Left lung (tissue), 10 donors: ENCODE measurements around the gene BCS1L. TPM values are rescaled to one million over a fixed set of nuclear protein-coding genes. Genes with fewer than 3 reads are reported as not detected.

Experiments
- ATAC-seq: fragments of 200-7000 bp; cut with Tn5 transposase; one replicate; pipeline ENCODE4 v1.9.1; 2020; ENCODE audit warnings: moderate library complexity
- DNase-seq, 4 donors: peaks; one replicate each; pipeline ENCODE4 v3.0.0-alpha.2; 2013 to 2020
- H3K27ac ChIP-seq, 2 donors: fragments of 200-600 bp; sonication (generic) in 1 of 2; one replicate each; pipeline versions ENCODE4 v1.5.0 to v1.8.0; 2020 to 2021
- H3K27me3 ChIP-seq, 2 donors: fragments of 200-600 bp; sonication (generic) in 1 of 2; one replicate each; pipeline versions ENCODE4 v1.5.0 to v1.8.0; 2020 to 2021
- H3K36me3 ChIP-seq, 2 donors: fragments of 200-600 bp; sonication (generic) in 1 of 2; one replicate each; pipeline versions ENCODE4 v1.5.0 to v1.8.0; 2020 to 2021
- H3K4me1 ChIP-seq, 2 donors: fragments of 200-600 bp; one replicate each; pipeline ENCODE4 v1.8.0; 2021
- H3K4me3 ChIP-seq, 2 donors: fragments of 200-600 bp; sonication (generic) in 1 of 2; one replicate each; pipeline versions ENCODE4 v1.5.0 to v1.8.0; 2020 to 2021; ENCODE audit warnings: mild to moderate bottlenecking in 1 of 2
- H3K9me3 ChIP-seq, 2 donors: fragments of 200-600 bp; sonication (generic) in 1 of 2; one replicate each; pipeline versions ENCODE4 v1.5.0 to v1.8.0; 2020 to 2021
- intact Hi-C, 2 donors: fragments of 100-400 bp; cut with DNase I; formaldehyde crosslinking; loops; one replicate each; pipeline versions ENCODE4 v1.11.2 to v1.14.2; 2022
- polyA plus RNA-seq, 6 donors: library from polyadenylated mRNA; unstranded; fragments of 120-200 nt; gene quantifications; one replicate each; pipeline ENCODE4 v1.2.1, GENCODE V29; 2013; ENCODE audit not compliant: insufficient read length in 6 of 6
- total RNA-seq, 2 donors: library from RNA; stranded (reverse); fragmentation: NEBNext Ultra II Directional; extraction: Animal tissue kit (Norgen Biotek cat#: 25700); gene quantifications; one replicate each; pipeline ENCODE4 v1.2.1, GENCODE V29; 2021
- TF ChIP-seq, protein P1 (sequence below), 2 donors: fragments of 200-600 bp; sonication (generic) in 1 of 2; IDR thresholded peaks; one replicate each; pipeline versions ENCODE4 v1.5.0 to v1.8.0; 2021; ENCODE audit warnings: antibody characterized with exemption in 2 of 2
- donor health status: DM: no; HTN: yes; CAD: no.
- donor health status: DM: no; HTN: no; CAD: no.

Gene BCS1L
- total and polyA plus RNA-seq, 8 donors, result 27.1 to 59.6 (median 53.2) TPM

DNA sequence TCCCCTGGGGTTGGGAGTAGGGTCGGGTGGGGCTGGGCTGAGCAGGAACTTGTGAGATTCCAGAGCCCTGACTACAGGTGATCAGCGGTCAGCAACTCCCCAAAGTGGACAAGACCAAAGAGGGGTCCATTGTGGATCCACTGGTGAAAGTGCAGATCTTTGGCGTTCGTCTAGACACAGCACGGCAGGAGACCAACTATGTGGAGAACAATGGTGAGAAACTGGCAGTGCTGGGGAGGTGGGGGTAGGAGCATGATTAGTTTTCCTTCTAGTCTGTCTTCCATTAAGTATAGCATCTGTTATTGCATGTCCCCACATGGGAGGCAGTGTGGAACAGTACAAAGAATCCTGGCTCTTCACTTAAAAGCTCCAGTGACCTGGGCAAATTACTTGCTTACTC is 23.8 kb upstream of the BCS1L start:
- DNase-seq, result no peak
- no peak for ATAC-seq
- peaks cover 0 to 79% of the 10 kb centered on the region in 2 donors for H3K36me3 ChIP-seq
- TF ChIP-seq, protein P1, sequence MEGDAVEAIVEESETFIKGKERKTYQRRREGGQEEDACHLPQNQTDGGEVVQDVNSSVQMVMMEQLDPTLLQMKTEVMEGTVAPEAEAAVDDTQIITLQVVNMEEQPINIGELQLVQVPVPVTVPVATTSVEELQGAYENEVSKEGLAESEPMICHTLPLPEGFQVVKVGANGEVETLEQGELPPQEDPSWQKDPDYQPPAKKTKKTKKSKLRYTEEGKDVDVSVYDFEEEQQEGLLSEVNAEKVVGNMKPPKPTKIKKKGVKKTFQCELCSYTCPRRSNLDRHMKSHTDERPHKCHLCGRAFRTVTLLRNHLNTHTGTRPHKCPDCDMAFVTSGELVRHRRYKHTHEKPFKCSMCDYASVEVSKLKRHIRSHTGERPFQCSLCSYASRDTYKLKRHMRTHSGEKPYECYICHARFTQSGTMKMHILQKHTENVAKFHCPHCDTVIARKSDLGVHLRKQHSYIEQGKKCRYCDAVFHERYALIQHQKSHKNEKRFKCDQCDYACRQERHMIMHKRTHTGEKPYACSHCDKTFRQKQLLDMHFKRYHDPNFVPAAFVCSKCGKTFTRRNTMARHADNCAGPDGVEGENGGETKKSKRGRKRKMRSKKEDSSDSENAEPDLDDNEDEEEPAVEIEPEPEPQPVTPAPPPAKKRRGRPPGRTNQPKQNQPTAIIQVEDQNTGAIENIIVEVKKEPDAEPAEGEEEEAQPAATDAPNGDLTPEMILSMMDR (IDR thresholded peaks at IDR 0.05), result no peak
- intact Hi-C loops, result no loop called here
- no peak overlapping the region for H3K4me3 ChIP-seq
- no peaks in the 10 kb centered on the region for H3K27me3 ChIP-seq
- no peaks in the 10 kb centered on the region for H3K9me3 ChIP-seq
- H3K27ac ChIP-seq, result no peak overlapping the region
- no peaks in the 10 kb centered on the region for H3K4me1 ChIP-seq

DNA sequence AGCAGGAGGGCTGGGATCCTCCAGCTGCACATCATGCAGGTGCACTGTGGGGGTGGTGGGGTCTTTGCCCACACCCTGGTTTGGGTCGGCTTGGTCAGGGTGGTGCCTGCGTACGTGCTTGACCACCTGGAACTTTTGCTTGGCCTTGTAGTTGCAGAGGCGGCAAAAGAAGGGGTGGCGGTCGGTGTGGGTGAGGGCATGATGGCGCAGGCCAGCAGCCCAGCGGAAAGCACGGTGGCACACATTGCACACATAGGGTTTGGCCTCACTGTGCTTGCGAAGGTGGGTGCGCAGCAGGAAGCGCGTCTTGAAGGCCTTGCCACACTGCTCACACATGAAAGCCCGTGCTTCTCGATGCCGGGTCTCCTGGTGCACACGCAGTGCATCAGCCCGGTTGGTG is 21.1 kb upstream of the BCS1L start:
- H3K36me3 ChIP-seq, result peaks cover 0 to 100% of the 10 kb centered on the region in 2 donors
- no peak for DNase-seq

DNA sequence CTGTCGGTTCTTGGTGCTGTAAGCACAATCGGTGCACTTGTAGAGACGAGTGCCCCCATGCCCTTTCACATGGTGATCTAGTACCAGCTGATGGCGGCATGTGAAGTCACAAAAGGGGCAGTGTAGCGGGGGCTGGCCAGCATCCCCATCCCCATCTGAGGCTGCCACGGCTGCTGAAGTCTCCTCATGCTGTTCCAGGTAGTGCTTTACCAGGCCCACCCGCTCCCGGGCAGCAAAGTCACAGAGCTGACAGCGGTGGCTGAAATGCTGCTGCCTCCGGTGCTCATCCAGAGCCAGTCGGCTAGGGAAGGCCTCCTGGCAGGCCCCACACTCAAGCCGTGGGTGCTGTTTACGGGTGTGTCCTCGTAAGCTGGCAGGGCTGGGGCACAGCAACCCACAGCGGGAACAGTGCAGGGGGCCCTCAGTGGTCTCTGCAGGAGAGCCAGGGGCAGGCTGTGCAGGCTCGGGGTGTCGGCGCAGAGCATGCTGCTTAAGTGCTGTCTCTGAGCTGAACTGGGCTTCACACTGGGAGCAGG is 17.3 kb upstream of the BCS1L start:
- Histone ChIP-seq H3K9me3 (no peaks in the 10 kb centered on the region), H3K27me3 (no peaks in the 10 kb centered on the region), H3K4me3 (no peak overlapping the region), H3K4me1 (no peaks in the 10 kb centered on the region), H3K36me3 (peaks cover 5 to 100% of the 10 kb centered on the region in 2 donors), H3K27ac (no peak overlapping the region)
- TF ChIP-seq, protein P1 (IDR thresholded peaks at IDR 0.05), result no peak
- intact Hi-C loops, result no loop called here
- ATAC-seq (no peak), DNase-seq (no peak)

More for the DNA sequence above, 21.1 kb upstream of the BCS1L start:
- H3K4me1 ChIP-seq, result no peaks in the 10 kb centered on the region
- no peak overlapping the region for H3K27ac ChIP-seq
- intact Hi-C loops, result no loop called here
- TF ChIP-seq, protein P1 (IDR thresholded peaks at IDR 0.05), result no peak
- no peak for ATAC-seq
- H3K9me3 ChIP-seq, result no peaks in the 10 kb centered on the region
- no peak overlapping the region for H3K4me3 ChIP-seq
- no peaks in the 10 kb centered on the region for H3K27me3 ChIP-seq

DNA sequence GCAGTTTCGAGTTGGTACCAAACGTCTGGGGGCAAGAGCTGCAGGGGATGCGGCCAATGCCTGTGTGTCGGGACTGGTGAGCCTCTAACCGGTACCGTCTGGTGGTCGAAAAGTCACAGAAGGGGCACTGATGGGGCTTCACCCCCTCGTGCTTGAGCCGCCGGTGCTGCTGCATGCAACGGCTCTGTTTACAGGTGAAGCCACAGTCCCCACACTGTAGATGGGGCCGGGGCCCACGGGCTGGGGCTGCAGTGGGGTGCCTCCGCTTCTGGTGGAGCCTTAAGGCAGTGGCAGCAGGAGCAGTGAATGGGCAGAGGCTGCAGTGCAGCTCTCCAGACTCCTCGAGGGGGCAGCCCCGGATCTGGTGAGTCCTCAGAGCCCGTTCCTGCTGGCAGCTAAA is 16.7 kb upstream of the BCS1L start:
- Histone ChIP-seq H3K4me1 (no peaks in the 10 kb centered on the region), H3K9me3 (no peaks in the 10 kb centered on the region), H3K27ac (no peak overlapping the region), H3K27me3 (no peaks in the 10 kb centered on the region), H3K4me3 (no peak overlapping the region), H3K36me3 (peaks cover 5 to 100% of the 10 kb centered on the region in 2 donors)
- intact Hi-C loops, result no loop called here
- DNase-seq (no peak), ATAC-seq (no peak)
- TF ChIP-seq, protein P1 (IDR thresholded peaks at IDR 0.05), result no peak

DNA sequence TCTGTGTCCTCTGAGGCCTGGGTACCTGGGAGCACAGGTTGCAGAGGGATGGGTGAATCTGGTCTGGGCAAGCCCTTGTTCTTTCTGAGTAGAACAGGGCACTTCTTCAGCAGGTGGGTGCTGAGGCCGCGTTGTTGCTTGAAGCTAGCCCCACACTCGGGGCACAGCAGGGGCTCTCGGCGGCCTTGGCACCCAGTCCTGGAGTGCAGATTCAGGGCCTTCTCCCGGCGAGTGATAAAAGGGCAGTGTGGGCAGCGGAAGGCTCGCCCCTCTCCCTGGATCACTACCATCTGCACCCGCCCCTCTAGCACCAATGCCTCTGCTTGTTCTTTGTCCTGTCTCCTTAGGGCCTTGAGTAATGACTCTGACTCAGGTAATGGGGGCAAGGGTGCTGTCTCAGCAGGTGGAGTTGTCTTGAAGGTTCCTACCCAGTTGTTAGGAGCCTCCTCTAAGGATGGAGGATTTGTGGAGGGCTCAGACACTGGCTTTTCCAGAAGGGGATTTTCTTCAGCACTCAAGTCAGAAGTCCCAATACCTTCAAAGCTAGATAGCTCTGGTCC is 15.7 kb upstream of the BCS1L start:
- no peak for ATAC-seq
- Histone ChIP-seq H3K9me3 (no peaks in the 10 kb centered on the region), H3K27me3 (no peaks in the 10 kb centered on the region), H3K27ac (no peak overlapping the region), H3K36me3 (peaks cover 5 to 100% of the 10 kb centered on the region in 2 donors), H3K4me3 (no peak overlapping the region), H3K4me1 (no peaks in the 10 kb centered on the region)
- intact Hi-C loops, result no loop called here
- DNase-seq, result no peak
- TF ChIP-seq, protein P1 (IDR thresholded peaks at IDR 0.05), result no peak
